A673 (cell line): ENCODE measurements around the gene ATP8A1. TPM values are rescaled to one million over a fixed set of nuclear protein-coding genes. Genes with fewer than 3 reads are reported as not detected.

Experiments
- BruUV-seq: library from RNA; stranded (reverse); fragments of 400-500 nt; replicated peaks from 2 replicates; lab custom pipeline; 2021; lab: Mats Ljungman, UMichigan
- CTCF ChIA-PET: fragments of 300-600 bp; sonication (Branson Sonifier 250); formaldehyde crosslinking; loops from one replicate; lab custom pipeline; 2022; ENCODE audit warnings: antibody characterized with exemption; lab: Charles Lee
- POLR2A ChIA-PET: fragments of 300-600 bp; sonication (Branson Sonifier 250); formaldehyde crosslinking; loops from one replicate; lab custom pipeline; 2022; ENCODE audit warnings: antibody characterized with exemption; ENCODE audit not compliant: low non-redundant PET; lab: Charles Lee
- DNase-seq: peaks from one replicate; pipeline ENCODE4 v3.0.0-alpha.2; 2015; ENCODE audit warnings: low spot score
- H3K27ac ChIP-seq: fragments of 200-600 bp; sonication (generic); 2 replicates; pipeline ENCODE4 v1.5.1; 2016; ENCODE audit warnings: mixed run types, low read depth, mild to moderate bottlenecking, mixed read lengths, antibody characterized with exemption, low read length; ENCODE audit not compliant: poor library complexity, severe bottlenecking
- H3K27me3 ChIP-seq: fragments of 200-600 bp; sonication (generic); replicated peaks from 2 replicates; pipeline ENCODE4 v1.6.1; 2017; ENCODE audit warnings: mixed run types, low read depth, mild to moderate bottlenecking, mixed read lengths, antibody characterized with exemption, low read length; ENCODE audit not compliant: insufficient read depth, poor library complexity
- H3K36me3 ChIP-seq: fragments of 200-600 bp; sonication (generic); 2 replicates; pipeline ENCODE4 v1.6.1; 2016; ENCODE audit warnings: mixed run types, mild to moderate bottlenecking, mixed read lengths, antibody characterized with exemption, low read length; ENCODE audit not compliant: insufficient read depth, poor library complexity, severe bottlenecking
- H3K4me1 ChIP-seq: fragments of 200-600 bp; sonication (generic); 2 replicates; pipeline ENCODE4 v1.6.1; 2017; ENCODE audit warnings: mixed run types, mild to moderate bottlenecking, mixed read lengths, antibody characterized with exemption, low read length; ENCODE audit not compliant: insufficient read depth, poor library complexity, severe bottlenecking
- H3K4me3 ChIP-seq: fragments of 200-600 bp; sonication (generic); 2 replicates; pipeline ENCODE4 v1.5.1; 2016; ENCODE audit warnings: low read depth, mixed run types, mild to moderate bottlenecking, mixed read lengths, low read length; ENCODE audit not compliant: poor library complexity, severe bottlenecking
- H3K9me3 ChIP-seq: fragments of 200-600 bp; sonication (generic); 2 replicates; pipeline ENCODE4 v1.6.1; 2016; ENCODE audit warnings: mixed run types, low read depth, mild to moderate bottlenecking, mixed read lengths, antibody characterized with exemption, low read length; ENCODE audit not compliant: poor library complexity, severe bottlenecking
- CTCF ChIP-seq: fragments of 300-800, 200-600 bp; sonication (generic); conservative IDR thresholded peaks from 2 replicates; pipeline ENCODE4 v1.5.1; 2017; ENCODE audit warnings: low read depth, mild to moderate bottlenecking, antibody characterized with exemption, low read length, moderate library complexity, mixed read lengths
- EZH2 ChIP-seq: fragments of 200-600 bp; sonication (generic); IDR thresholded peaks from 2 replicates; pipeline ENCODE4 v1.6.1; 2017; ENCODE audit warnings: borderline replicate concordance, low read depth, mild to moderate bottlenecking, mixed read lengths, antibody characterized with exemption, low read length; ENCODE audit not compliant: poor library complexity, severe bottlenecking
- intact Hi-C: fragments of 100-400 bp; cut with micrococcal nuclease; formaldehyde crosslinking; loops from one replicate; pipeline ENCODE4 v1.10.0; 2022; ENCODE audit not compliant: unreplicated experiment
- total RNA-seq: library from RNA; stranded (reverse); gene quantifications from 2 replicates; pipeline ENCODE4 v1.2.3, GENCODE V29; 2021

ATP8A1 gene
- total RNA-seq, 1 experiment from 2014 or later: 0.28 TPM

- no TSS peak for BruUV-seq
- no peak for TF ChIP-seq CTCF
- TF ChIP-seq EZH2: no peak
- no peaks in the 10 kb centered on the region for H3K9me3 ChIP-seq
- H3K36me3 ChIP-seq: no peaks in the 10 kb centered on the region
- ChIA-PET POLR2A (no interaction called here), CTCF (no interaction called here)
- H3K4me3 ChIP-seq: no peak overlapping the region
- intact Hi-C loops: no loop called here
- DNase-seq: no peak
- H3K4me1 ChIP-seq: no peaks in the 10 kb centered on the region
- H3K27ac ChIP-seq: no peak overlapping the region
- peaks cover 3% of the 10 kb centered on the region for H3K27me3 ChIP-seq
Measured at GRCh38 chr4:42460043-42460442, 196.9 kb downstream of the ATP8A1 start.

- CTCF ChIA-PET: no interaction called here
- POLR2A ChIA-PET: no interaction called here
- no peak for TF ChIP-seq EZH2
- no peak for TF ChIP-seq CTCF
- Histone ChIP-seq H3K4me1 (no peaks in the 10 kb centered on the region), H3K4me3 (no peak overlapping the region), H3K27me3 (peaks cover 3% of the 10 kb centered on the region), H3K9me3 (no peaks in the 10 kb centered on the region), H3K36me3 (no peaks in the 10 kb centered on the region), H3K27ac (no peak overlapping the region)
- DNase-seq: no peak
- intact Hi-C loops: no loop called here
- no TSS peak for BruUV-seq
Measured at GRCh38 chr4:42458657-42459056, 198.2 kb downstream of the ATP8A1 start.

- intact Hi-C loops: no loop called here
- ChIA-PET POLR2A (no interaction called here), CTCF (no interaction called here)
- Histone ChIP-seq H3K9me3 (no peaks in the 10 kb centered on the region), H3K36me3 (no peaks in the 10 kb centered on the region), H3K4me3 (no peak overlapping the region), H3K27me3 (peaks cover 3% of the 10 kb centered on the region), H3K27ac (no peak overlapping the region), H3K4me1 (no peaks in the 10 kb centered on the region)
- TF ChIP-seq EZH2 (no peak), CTCF (no peak)
- no TSS peak for BruUV-seq
- DNase-seq: no peak
Measured at GRCh38 chr4:42454755-42455420, 202.0 kb downstream of the ATP8A1 start.
